Sciatic nerve (tissue), 2 donors: ENCODE results near the gene KLHL11. TPM values are rescaled to one million over a fixed set of nuclear protein-coding genes. Genes with fewer than 3 reads are reported as not detected.
"Not testable (repeated sequence)": the region's sequence is repeated elsewhere in the genome, so short reads cannot be mapped to it uniquely, and the experiment has no call there.

ENCODE experiments used
- ATAC-seq: fragments of 200-7000 bp; cut with Tn5 transposase; one replicate; pipeline ENCODE4 v1.9.1; 2020; ENCODE audit warnings: mild to moderate bottlenecking, moderate library complexity
- DNase-seq: peaks from one replicate; pipeline ENCODE4 v3.0.0-alpha.2; 2020; ENCODE audit warnings: low spot score
- intact Hi-C: fragments of 100-400 bp; cut with DNase I; formaldehyde crosslinking; loops from one replicate; pipeline ENCODE4 v1.14.2; 2022
- total RNA-seq: library from RNA; stranded (reverse); fragmentation: NEBNext Ultra II Directional; extraction: Animal tissue kit (Norgen Biotek cat#: 25700); gene quantifications from one replicate; pipeline ENCODE4 v1.2.1, GENCODE V29; 2021
- donor health status: DM: no; HTN: no; CAD: no.
- donor health status: DM: no; HTN: no; CAD: no.

The KLHL11 gene
- total RNA-seq, 1 donor from 2014 or later, result 16.0 TPM

DNA sequence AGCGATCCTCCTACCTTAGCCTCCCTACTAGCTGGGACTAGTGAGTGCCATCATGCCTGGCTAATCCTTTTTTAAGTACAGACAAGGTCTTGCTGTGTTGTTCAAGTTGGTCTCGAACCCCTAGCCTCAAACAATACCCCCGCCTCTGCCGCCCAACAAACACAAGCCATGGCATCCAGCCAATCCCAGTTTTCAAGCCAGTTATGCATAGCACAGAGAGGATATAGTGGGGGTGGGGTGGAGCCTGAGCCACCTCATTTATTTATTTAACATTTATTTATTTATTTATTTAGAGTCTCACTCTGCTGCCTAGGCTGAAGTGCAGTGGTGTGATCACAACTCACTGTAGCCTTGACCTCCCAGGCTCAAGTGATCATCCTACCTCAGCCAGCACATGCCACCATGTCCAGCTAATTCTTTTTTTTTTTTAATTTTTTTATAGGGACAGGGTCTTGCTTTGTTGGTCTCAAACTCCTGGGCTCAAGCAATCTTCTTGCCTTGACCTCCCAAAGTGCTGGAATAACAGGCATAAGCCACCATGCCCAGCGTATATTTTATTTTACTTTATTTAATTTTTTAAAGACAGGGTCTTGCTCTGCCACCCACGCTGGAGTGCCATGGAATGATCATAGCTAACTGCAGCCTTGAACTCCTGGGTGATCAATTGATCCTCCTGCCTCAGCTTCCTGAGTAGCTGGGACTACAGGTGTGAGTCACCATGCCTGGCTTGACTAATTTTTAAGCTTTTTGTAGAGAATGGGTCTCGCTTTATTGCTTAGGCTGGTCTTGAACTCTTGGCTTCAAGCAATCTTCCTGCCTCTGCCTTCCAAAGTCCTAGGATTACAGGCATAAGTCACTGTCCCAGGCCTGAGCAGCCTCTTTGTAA lies 26.2 kb upstream of the KLHL11 start:
- ATAC-seq (no peak), DNase-seq (no peak)
- intact Hi-C loops, result no loop called here

DNA sequence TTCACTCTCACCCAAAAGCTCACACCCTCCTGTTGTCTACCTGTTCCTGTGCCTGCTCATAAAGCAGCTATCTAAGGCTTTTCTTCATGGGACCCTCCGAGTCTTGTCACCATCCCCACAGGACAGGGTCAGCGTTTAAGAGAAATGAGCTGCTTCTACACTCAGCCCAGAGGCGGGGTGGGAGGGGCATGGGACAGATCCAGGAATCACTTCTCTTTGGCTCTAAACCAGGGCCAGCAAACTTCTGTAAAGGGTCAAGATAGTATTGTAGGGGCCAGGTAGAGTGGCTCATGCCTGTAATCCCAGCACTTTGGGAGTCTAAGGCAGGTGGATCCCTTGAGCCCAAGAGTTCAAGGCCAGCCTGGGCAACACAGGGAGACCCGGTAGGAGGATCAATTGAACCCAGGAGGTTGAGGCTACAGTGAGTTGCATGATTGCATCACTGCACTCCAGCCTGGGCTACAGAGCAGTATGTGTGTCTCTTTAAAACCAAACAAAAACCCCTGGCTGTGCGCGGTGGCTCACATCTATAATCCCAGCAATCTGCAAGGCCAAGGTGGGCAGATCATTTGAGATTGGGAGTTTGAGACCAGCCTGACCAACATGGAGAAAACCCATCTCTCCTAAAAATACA lies 23.2 kb upstream of the KLHL11 start:
- no peak for DNase-seq
- intact Hi-C loops, result no loop called here
- no peak for ATAC-seq

DNA sequence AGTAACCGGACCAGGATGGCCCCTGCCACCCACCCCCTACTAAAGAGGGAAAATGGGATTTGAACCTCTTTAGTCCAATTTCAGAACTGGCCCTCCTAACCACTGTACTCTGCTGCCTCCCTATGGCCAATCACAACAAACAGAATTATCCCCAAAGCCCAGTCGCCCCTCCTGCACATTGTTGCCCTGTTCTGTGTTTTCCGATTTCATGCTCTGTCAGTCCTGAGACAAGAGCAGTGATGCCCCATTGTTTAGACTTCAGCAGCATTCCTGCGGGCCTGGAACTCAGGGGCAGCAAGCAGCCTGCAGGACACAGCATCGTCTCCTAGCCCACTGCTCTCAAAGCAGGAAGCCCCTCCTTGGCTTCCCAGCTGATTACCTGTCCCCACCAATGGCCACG lies 20.5 kb upstream of the KLHL11 start:
- intact Hi-C loops, result no loop called here
- ATAC-seq (no peak), DNase-seq (no peak)

DNA sequence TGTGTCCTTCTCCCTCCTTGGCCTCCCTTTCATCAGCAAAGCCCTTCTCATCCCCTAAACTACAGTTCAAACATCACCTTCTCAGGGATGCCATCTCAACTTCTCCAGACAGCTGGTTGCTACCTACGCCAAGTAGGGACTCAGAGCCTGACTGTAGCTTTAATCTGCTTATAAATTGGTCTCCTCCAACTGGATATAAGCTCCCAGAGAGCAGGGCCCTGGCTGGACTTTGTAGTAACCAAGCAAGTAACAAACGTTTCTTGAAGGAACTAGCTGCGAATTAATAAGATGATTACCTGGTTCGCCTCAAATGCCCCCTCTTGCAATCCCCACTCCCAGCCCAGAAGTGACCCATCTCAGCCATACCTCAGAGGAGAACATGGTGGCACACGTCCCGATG lies 17.5 kb upstream of the KLHL11 start:
- ATAC-seq, result no peak
- DNase-seq, result no peak
- intact Hi-C loops, result no loop called here

DNA sequence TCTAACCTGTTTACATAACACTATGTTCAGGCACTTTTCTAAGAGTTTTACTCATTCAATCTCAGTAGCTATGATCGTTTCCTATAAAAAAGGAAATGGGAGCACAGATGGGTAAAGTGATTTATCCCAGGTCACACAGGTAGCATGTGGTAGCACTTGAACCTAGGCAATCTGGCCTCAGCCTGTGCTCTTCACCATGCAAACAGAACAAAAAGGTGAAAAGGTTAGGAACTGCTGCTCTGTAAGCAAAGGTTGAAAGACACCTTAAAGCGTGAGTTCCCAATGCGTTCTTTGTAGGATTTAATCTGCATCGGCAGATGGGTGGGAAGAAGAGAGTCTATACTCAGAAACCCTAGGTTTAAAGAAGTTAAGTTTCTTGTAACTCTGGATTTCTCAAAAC lies 14.9 kb upstream of the KLHL11 start:
- intact Hi-C loops, result no loop called here
- DNase-seq, result no peak
- no peak for ATAC-seq

DNA sequence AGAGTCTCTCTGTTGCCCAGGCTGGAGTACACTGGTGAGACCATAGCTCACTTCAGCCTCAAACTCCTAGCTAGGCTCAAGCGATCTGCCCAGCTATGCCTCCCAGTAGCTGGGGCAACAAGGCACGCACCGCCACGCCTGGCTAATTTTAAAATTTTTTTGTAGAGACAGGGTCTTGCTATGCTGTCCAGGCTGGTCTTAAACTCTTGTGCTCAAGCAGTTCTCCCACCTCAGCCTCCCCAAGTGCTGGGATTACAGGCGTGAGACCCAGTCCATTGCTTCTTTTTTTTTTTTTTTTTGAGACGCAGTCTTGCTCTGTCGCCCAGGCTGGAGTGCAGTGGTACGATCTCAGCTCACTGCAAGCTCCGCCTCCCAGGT lies 9.1 kb upstream of the KLHL11 start:
- ATAC-seq, result peak; percentile 24
- DNase-seq, intact Hi-C loops: not testable (repeated sequence)

DNA sequence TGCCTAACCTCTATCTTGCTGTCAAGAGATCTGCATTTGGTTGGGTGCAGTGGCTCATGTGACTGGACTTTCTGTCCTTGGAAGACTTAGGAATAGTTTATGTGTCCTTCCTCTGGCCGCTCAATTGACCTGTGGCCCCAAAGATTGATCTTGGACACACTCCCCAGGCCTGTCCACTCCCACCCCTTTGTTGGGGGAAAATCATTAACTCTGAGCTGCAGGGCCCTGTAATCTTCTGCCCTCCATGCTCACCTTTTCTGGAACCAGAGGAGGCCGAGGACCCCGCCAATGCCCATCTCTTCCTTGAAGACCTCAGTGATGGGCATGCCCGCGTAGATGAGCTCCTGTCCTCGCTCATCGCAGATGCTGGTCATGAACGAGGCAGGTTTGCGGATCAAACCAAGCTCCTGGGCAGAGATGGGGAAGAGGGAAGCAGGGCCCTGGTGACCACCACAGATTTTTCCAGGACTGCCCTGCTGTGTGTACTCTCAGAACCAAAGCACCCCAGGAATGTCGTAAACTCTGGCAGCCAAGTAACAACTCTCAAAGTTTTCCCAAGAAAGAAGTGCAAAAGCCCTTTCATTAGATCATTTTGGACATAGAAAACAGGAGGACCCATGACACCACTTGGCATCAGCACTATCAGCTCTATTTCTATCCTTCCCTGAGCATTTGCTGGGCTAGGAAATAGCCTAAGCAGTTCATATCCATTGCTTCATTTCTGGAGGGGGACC lies 8.5 kb upstream of the KLHL11 start:
- ATAC-seq (peak; percentile 17), DNase-seq (no peak)
- intact Hi-C loops, result no loop called here

DNA sequence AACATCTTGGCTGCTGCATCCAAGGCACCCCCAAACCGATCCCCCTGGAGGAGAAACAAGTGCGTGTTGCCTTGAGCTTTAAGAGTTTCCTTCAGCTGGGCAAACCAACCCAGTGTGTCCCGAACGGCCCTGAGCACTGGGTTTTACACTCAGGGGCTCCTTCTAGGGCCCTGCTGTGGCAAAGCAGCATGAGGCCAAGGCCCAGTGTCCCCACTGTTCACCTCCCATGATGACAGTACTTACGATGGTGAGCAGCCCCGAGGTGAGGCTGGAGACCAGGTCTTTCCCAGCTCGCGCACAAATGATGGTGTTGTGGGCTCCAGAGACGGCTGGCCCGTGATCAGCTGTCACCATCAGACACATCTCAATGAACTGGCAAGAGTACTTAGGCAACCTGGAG lies 6.6 kb upstream of the KLHL11 start:
- intact Hi-C loops, result no loop called here
- DNase-seq (no peak), ATAC-seq (no peak)

DNA sequence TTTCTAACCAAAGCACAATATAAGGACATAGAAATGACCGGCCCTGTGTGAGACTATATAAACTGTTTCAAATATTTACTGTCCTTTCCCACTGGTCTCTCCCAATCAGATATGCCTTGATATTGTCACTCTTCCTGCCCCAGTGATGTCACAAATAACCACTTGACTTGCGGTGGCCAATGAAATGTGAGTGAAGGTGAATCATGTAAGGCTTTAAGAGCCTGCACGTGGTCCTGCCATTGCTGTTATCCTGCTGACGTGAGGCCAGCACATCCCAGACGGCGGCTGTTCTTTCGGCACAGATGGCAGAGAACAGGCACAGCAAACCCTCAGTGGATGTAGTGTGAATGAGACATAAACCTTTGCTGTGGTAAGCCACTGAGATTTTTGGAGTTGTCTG lies 5.4 kb upstream of the KLHL11 start:
- DNase-seq, result no peak
- intact Hi-C loops, result no loop called here
- no peak for ATAC-seq

DNA sequence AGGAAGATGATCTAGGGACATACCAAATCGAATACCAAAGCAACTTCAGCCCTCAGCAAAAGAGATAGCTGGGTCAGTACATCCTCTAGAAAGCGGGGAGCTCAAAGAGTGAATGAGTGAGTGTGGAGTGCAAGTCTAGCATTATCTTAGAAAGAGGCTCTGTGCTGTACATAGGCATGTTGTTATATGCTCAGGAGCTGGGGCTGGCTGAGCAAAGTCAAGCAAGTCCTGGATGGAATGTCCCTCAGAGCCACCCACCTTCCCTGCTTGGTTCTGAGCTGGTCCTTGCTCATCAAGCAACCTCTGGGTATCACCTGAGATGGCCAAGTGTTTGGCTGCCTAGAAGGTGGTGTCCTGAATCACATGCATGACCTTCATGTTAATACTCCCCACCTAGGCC lies 4.9 kb upstream of the KLHL11 start:
- no peak for ATAC-seq
- intact Hi-C loops, result no loop called here
- DNase-seq, result no peak

DNA sequence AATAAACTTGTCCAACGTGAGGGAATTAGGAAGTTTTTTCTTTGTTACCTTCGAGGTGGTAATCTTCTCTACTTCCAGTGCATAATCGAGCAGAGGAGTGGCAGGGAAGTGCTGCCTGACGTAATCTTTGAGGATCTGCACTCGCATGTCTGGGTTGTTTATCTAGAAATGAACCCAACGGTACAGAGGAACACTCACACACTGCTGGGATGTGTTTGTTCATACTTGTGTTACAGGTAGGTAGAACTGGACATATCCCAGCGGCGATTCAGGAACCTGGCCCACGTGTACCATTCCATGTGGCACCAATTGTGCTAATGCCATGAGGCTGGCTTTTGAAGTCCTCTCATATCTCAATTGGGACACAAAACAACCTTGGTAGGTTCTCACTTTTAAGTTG lies 4.2 kb upstream of the KLHL11 start:
- intact Hi-C loops, result no loop called here
- DNase-seq (no peak), ATAC-seq (no peak)

DNA sequence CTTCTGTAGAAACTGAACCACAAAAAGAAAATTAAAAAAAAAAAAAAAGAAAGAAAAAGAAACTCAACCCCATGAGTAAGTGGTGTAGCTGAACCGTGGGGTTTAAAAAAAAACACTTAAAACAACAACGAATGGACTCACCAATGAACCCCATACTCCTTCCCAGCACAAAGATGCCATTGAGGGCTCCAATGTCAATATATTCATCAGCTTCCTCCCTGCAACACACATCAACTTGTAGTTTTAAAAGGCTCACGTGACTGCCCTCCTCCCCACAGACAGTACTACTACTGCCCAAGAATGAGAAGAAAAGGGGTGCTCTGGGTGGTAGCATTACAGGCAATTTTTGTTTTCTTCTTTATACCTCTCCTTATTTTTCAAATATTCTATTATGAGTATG lies 3.3 kb upstream of the KLHL11 start:
- ATAC-seq (no peak), DNase-seq (no peak)
- intact Hi-C loops, result no loop called here

DNA sequence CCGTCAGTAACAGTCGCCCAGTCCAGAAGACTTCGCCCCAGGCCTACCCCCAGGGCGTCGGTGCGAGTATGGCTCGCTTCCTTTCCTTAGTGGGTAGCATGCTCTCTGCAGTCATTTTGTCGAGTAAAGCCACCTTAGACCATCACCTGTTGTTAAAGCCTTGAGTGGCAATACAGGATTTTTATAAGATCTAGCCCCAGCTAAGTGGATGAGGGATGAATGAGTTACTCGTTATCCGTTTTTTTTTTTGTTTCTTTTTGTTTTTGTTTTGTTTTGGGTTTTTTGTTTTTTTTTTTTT lies 322 bp upstream of the KLHL11 start:
- intact Hi-C loops, result no loop called here
- no peak for ATAC-seq
- no peak for DNase-seq

DNA sequence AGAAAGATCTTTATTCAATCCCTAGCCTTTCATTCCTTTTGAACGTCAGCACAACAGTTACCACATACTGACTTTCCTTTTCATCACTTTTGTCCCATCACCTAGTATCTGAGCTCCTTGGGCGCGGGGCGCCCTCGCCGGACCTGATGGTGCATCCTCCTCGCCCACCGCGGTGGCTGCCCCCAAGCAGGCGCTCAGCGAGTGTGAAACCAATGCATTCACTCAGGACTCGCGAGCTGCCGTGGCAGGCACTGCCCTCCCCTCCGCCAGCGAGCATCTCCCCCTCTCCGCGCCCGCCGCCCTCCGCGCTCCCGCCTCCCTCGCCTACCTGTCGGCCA lies 756 bp downstream of the KLHL11 start:
- intact Hi-C loops, result no loop called here
- no peak for ATAC-seq

DNA sequence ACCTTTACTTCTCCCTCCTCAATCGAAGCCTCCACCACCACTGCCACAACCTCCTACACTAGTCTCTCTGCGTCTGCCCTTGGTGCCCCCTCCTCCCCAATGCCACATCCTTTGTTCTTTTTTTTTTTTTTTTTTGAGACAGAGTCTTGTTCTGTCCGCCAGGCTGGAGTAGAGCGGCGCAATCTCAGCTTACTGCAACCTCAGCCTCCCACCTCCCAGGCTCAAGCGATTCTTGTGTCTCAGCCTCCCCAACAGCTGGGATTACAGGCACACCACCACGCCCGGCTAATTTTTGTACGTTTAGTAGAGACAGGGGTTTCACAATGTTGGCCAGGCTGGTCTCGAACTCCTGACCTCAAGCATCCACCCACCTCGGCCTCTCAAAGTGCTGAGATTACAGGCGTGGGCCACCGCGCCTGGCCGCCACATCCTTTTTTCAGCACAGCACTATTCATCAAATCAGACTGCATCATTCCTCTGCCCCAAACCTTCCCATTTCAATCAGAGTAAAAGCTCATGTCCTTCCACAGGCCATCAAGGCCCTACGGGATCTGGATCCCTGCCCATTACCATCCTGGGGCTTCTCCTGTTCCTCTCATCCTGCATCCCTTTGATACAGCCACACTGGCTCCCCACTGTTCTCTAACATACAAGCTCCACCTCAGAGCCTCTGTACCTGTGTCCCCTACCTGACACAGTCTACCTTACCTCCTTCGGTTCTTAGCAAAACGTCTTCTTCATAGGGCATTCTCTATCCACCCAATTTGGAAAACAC lies 2.0 kb downstream of the KLHL11 start:
- no peak for DNase-seq
- ATAC-seq, result no peak
- intact Hi-C loops, result no loop called here

More for the DNA sequence above, 756 bp downstream of the KLHL11 start:
- DNase-seq, result no peak

DNA sequence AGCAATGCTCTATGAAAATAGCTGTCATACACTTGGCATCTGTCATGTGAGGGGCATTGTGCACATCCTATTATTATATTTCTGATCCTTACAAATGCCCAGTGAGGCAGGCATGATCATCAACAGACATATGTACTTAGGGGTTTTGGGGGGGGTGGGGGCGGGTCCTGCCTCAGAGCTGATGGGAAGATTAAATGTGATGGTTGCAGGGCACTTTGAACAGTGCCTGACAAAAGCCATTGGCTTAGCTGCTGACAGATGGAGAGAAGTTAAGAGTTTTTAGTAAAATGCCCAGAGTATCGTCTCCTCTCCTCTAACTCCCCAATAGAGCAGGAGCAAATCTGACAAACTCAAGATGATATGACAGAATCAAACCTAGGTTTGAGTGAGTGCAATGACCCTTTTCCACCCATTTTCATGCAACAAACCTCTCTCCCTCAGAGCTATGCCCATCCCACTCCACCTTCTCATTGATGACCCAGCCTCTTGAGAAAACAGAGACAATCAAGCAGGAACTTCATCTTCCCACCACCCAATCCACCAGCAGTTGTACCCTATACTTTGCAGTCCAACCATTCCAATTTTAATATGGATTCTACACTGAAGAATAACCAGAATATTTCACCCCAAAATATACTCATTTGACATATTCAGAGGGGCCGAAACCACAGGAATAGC lies 4.8 kb downstream of the KLHL11 start:
- intact Hi-C loops, result no loop called here

DNA sequence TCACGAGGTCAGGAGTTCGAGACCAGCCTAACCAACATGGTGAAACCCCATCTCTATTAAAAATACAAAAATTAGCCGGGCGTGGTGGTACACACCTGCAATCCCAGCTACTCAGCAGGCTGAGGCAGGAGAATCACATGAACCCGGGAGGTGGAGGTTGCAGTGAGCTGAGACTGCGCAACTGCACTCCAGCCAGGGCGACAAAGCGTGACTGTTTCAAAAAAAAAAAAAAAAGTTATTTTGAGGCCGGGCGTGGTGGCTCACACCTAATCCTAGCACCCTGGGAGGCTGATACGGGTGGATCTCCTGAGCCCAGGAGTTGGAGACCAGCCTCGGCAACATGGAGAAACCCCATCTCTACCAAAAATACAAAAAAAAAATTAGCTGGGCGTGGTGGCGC lies 13.8 kb downstream of the KLHL11 start:
- intact Hi-C loops, DNase-seq, ATAC-seq: not testable (repeated sequence)

More for the DNA sequence above, 4.8 kb downstream of the KLHL11 start:
- no peak for ATAC-seq
- no peak for DNase-seq

DNA sequence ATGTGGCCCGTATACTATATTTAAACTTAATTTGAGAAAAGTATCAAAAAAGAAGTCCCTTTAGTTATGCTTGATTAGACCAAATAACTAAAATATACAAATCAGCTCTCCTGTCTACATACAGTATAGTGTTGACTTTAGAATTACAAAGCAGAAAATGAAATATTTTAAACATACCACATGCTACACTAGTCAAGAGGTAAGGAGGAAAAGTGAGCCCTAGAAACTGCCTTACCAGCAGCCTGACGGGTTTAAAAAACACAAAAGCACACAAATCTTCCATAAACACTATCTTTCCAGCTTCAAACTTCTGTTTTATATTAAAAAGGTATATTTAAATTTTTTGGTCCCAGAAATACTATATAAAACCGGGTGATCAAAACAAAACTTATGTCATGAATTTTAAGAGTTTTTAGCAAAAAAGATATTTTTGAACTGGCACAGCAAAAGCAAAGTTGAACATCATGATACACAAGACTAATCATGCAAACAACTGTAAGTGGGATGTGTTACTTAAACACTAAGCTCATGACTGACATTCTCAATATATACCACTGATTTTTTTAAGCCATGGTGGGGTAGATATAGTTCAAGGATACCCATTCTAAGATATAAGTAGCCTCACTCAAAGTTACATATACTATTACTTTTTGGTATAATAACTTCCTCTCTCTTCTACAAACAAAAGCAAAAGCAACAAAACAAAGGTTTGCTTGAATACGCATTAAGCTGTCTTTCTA lies 15.8 kb downstream of the KLHL11 start:
- DNase-seq (no peak), ATAC-seq (no peak)
- intact Hi-C loops, result no loop called here
